B cell (primary cell): ENCODE measurements around the gene PFKFB1.

ENCODE experiments used
- CTCF ChIP-seq: fragments of 200-600 bp; IDR thresholded peaks from one replicate; pipeline ENCODE4 v1.8.0; 2022; ENCODE audit warnings: antibody characterized with exemption, mild to moderate bottlenecking
- EZH2 ChIP-seq: IDR thresholded peaks from 2 replicates; pipeline ENCODE4 v1.6.1; 2012; ENCODE audit warnings: borderline replicate concordance, low read depth, mild to moderate bottlenecking, moderate library complexity, low read length; ENCODE audit not compliant: insufficient read depth, poor library complexity, severe bottlenecking

GRCh38 chrX:55028611-55029010 is 34.6 kb upstream of the PFKFB1 start:
- TF ChIP-seq CTCF (no peak), EZH2 (no peak)
